AG04449 (cell line): ENCODE results near the gene DDX39A.

Experiments used
- CTCF ChIA-PET: fragments of 350-600 bp; formaldehyde crosslinking; extraction: SDS; loops from one replicate; lab custom pipeline; 2021; ENCODE audit warnings: antibody characterized with exemption; lab: Yijun Ruan, JAX
- POLR2A ChIA-PET: fragments of 400-600, 350-600 bp; formaldehyde crosslinking; extraction: SDS; loops from one replicate; lab custom pipeline; 2020; ENCODE audit warnings: antibody characterized with exemption, inconsistent platforms; lab: Yijun Ruan, JAX
- DNase-seq: peaks from one replicate; pipeline ENCODE4 v3.0.0-alpha.2; 2010; ENCODE audit warnings: low read depth, low spot score
- H3K4me3 ChIP-seq: 2 replicates; pipeline ENCODE4 v1.5.1; 2011; ENCODE audit warnings: low read depth, mild to moderate bottlenecking, control low read depth, low read length
- CTCF ChIP-seq: IDR thresholded peaks from one replicate; pipeline ENCODE4 v1.5.1; 2011; ENCODE audit warnings: mild to moderate bottlenecking, moderate library complexity, low read length, control low read depth, inconsistent platforms; ENCODE audit not compliant: insufficient read depth; ENCODE audit errors: missing control alignments

The DDX39A gene

GRCh38 chr19:14430712-14431111 lies 11.6 kb upstream of the DDX39A start:
- CTCF ChIA-PET, result interaction anchor here (0.6 to 3.4 kb wide), 6 partner anchors 9 to 1678 kb away, joined by 3 to 45 read pairs (median 4); partner anchors contain the start of gene DDX39A
- no peak for TF ChIP-seq CTCF
- DNase-seq, result no peak
- no peak overlapping the region for H3K4me3 ChIP-seq
- POLR2A ChIA-PET, result interaction anchor here (0.5 kb wide), 1 partner anchor 67 kb away, joined by 3 read pairs; no protein-coding TSS in a partner anchor

- ChIA-PET CTCF (interaction anchor here (0.9 to 1.8 kb wide), 4 partner anchors 9 to 52 kb away, joined by 3 to 8 read pairs (median 3); partner anchors contain the start of gene DDX39A), POLR2A (interaction anchor here (0.7 kb wide), 1 partner anchor 248 kb away, joined by 3 read pairs; no protein-coding TSS in a partner anchor)
- TF ChIP-seq CTCF, result no peak
- H3K4me3 ChIP-seq, result no peak overlapping the region
- no peak for DNase-seq
Observed at GRCh38 chr19:14428882-14429416, 9.8 kb upstream of the DDX39A start.

- DNase-seq, result no peak
- ChIA-PET POLR2A (no interaction called here), CTCF (interaction anchor here (1.4 kb wide), 1 partner anchor 291 kb away, joined by 3 read pairs; the partner anchor contains the start of gene ASF1B)
- H3K4me3 ChIP-seq, result no peak overlapping the region
- TF ChIP-seq CTCF, result no peak
Observed at GRCh38 chr19:14427461-14427860, 8.3 kb upstream of the DDX39A start.

GRCh38 chr19:14425696-14426138 lies 6.6 kb upstream of the DDX39A start:
- no peak overlapping the region for H3K4me3 ChIP-seq
- ChIA-PET CTCF (interaction anchor here (1.8 kb wide), 1 partner anchor 289 kb away, joined by 5 read pairs; the partner anchor contains the start of gene ASF1B), POLR2A (no interaction called here)
- DNase-seq, result no peak
- TF ChIP-seq CTCF, result no peak

- POLR2A ChIA-PET, result interaction anchor here (0.6 to 1.0 kb wide), 2 partner anchors 61 to 99 kb away, joined by 3 read pairs; partner anchors contain the start of gene DNAJB1
- CTCF ChIA-PET, result interaction anchor here (2.8 to 5.8 kb wide), 2 partner anchors 12 to 13 kb away, joined by 12 to 45 read pairs; partner anchors contain the start of gene PKN1
- peak overlapping the region; percentile 87 for H3K4me3 ChIP-seq
- no peak for DNase-seq
- TF ChIP-seq CTCF, result no peak
Observed at GRCh38 chr19:14418856-14419105, 360 bp downstream of the DDX39A start.

- no peak for DNase-seq
- no peak overlapping the region for H3K4me3 ChIP-seq
- CTCF ChIA-PET, result interaction anchor here (1.6 kb wide), 1 partner anchor 11 kb away, joined by 6 read pairs; no protein-coding TSS in a partner anchor
- TF ChIP-seq CTCF, result no peak
- POLR2A ChIA-PET, result no interaction called here
Observed at GRCh38 chr19:14416817-14417231, 2.3 kb downstream of the DDX39A start.
